AG10803 (cell line): ENCODE data around the gene TRIP4.
A peak's percentile ranks its signal among the peaks of the same experiment; 100 is the strongest.
"Not testable (repeated sequence)": the region's sequence is repeated elsewhere in the genome, so short reads cannot be mapped to it uniquely, and the experiment has no call there.

Experiments
- DNase-seq: peaks from one replicate; pipeline ENCODE4 v3.0.0; 2010; ENCODE audit warnings: low read depth
- H3K4me3 ChIP-seq: 2 replicates; pipeline ENCODE4 v1.5.1; 2011; ENCODE audit warnings: mild to moderate bottlenecking, low read length, control low read depth
- TF ChIP-seq, protein P1 (sequence below): conservative IDR thresholded peaks from 2 replicates; pipeline ENCODE4 v1.5.1; 2011; ENCODE audit warnings: mild to moderate bottlenecking, low read length, control low read depth, inconsistent platforms

TRIP4 gene

DNA sequence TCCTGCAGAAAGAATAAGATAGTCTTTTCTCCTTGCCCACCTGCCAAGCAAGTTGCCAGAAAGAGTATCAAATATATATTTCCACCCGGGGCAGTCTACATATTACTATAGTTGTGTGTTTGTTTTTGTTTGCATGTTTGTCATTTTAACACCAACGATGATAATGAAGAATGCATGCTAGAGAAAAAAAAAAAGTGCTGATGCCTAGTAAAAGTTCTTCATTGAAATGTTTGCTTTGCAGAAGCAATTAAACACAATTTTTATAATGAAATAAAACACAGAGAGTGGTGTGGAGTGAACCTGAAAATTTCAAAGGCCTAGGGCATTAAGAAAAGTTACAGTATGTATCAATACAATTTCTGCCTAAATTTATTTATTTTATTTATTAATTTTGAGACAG is 3.9 kb upstream of the TRIP4 start:
- no peak for DNase-seq
- H3K4me3 ChIP-seq: no peak overlapping the region

DNA sequence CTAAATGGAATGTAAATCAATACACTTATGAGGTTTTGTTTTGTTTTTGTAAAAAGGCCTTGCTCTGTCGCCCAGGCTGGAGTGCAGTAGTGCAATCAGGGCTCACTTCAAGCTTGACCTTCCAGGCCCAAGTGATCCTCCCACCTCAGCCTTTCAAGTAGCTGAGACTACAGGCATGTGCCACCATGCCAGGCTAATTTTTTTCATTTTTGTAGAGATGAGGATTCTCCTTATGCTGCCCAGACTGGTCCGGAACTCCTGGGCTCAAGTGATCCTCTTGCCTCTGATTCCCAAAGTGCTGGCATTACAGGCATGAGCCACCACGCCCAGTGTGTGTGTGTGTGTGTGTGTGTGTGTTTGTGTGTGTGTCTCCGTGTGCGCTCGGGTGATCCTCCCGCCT is 1.3 kb upstream of the TRIP4 start:
- TF ChIP-seq, protein P1, sequence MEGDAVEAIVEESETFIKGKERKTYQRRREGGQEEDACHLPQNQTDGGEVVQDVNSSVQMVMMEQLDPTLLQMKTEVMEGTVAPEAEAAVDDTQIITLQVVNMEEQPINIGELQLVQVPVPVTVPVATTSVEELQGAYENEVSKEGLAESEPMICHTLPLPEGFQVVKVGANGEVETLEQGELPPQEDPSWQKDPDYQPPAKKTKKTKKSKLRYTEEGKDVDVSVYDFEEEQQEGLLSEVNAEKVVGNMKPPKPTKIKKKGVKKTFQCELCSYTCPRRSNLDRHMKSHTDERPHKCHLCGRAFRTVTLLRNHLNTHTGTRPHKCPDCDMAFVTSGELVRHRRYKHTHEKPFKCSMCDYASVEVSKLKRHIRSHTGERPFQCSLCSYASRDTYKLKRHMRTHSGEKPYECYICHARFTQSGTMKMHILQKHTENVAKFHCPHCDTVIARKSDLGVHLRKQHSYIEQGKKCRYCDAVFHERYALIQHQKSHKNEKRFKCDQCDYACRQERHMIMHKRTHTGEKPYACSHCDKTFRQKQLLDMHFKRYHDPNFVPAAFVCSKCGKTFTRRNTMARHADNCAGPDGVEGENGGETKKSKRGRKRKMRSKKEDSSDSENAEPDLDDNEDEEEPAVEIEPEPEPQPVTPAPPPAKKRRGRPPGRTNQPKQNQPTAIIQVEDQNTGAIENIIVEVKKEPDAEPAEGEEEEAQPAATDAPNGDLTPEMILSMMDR: no peak
- DNase-seq: no peak

More for the DNA sequence above, 3.9 kb upstream of the TRIP4 start:
- TF ChIP-seq, protein P1: no peak

DNA sequence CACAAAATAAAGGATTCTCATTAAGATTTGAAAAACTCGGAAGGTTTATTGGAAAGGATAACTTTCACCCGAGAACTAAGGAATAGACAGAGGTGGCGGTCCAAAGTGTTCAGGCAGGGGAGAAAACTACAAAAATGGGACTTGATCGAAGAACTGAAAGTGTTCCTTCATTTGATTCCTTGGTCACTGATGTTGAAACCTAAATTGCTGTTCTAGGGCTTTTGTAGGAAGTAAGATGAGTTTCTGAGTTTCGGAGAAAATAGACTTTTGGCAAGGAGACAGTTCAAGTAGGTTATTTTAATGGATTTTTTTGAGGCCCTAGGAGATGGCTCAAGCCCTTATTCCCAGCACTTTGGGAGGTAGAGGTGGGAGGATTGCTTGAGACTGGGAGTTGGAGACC is 1.4 kb downstream of the TRIP4 start:
- no peak for DNase-seq
- TF ChIP-seq, protein P1: no peak
- H3K4me3 ChIP-seq: no peak overlapping the region

More for the DNA sequence above, 1.3 kb upstream of the TRIP4 start:
- no peak overlapping the region for H3K4me3 ChIP-seq

DNA sequence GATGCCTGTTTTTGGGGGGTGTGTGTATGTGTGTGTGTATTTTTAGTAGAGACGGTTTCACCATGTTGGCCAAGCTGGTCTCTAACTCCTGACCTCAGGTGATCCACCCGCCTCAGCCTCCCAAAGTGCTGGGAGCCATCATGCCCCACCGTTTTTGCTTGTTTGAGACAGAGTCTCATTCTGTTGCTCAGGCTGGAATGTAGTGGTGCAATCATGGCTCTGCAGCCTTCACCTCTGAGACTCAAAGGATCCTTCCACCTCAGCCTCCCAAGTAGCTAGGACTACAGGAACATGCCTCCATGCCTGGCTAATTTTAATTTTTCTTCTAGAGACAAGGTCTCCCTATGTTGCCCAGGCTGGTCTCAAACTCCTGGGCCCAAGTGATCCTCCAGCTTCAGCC is 4.8 kb downstream of the TRIP4 start:
- DNase-seq, H3K4me3 ChIP-seq: not testable (repeated sequence)

DNA sequence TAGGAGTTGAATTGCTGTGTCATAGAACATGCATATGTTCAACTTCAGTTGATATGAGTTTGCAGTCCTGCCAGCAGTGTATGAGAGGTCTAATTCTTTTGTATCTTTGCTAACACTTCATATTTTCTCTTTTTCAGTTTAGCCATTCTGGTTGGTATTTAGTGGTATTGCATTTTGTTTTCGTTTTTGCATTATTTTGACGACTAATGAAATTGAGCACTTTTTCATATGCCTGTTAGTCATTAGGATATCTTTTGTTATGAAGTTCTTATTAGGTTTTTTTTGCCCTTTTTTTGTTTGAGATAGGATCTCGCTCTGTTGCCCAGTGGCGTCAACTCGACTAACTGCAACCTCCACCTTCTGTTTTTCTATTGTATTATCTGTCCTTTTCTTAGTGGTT is 9.2 kb downstream of the TRIP4 start:
- TF ChIP-seq, protein P1: no peak
- DNase-seq: no peak
- H3K4me3 ChIP-seq: no peak overlapping the region

DNA sequence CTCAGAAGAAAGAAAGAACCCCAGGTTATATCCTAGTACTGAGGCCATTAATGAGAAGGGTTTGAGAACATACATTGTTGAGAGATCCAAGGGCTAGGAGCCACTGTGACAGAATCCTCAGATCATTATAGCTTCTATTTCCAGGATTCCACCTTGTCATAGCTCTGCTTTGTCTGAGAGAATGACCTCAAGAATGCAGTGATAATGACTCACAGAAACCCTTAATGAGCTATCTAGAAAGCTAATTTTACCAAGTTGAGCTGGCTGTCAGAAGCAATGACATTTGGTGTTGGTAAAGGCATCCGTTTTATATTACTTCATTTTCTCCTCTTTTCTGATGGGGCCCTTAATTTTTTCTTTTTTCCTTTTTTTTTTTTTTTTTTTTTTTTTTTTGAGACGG is 10.9 kb downstream of the TRIP4 start:
- TF ChIP-seq, protein P1: no peak
- DNase-seq: peak; percentile 13
- no peak overlapping the region for H3K4me3 ChIP-seq

DNA sequence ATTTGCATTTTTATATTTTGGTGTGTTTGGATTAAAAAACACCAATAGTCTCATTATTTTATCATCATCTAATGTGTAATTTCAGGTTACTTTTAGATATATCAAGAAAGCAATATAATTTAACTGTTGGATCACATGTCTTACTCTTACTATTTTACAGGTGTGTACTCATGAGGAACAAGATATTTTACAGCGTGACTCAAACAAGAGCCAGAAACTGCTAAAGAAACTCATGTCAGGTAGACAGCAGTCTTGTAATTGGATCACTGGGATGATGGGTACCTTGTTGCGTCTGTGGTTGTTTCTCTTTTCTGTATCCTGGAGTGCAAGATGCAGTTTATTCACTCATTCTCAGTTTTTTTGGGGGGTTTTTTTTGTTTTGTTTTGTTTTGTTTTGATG is 12.9 kb downstream of the TRIP4 start:
- TF ChIP-seq, protein P1: no peak
- no peak overlapping the region for H3K4me3 ChIP-seq
- no peak for DNase-seq

DNA sequence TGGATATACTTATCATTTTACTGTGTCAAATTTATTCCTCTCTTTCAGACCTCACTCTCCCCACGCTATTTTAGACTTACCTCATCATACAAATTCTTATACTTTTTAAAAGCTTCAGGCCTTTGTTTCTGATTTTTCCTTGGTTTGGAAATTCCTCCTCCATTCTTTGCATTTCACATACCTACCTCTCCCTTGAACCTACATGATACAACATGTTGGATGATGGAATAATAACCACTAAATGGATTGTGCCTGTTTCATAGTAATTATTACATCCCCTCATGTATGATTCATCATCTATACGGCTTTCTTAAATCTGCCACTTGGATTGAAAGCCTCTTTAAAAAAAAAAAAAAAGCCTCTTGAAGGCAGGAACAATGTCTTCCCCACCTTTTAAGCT is 24.6 kb downstream of the TRIP4 start:
- no peak for DNase-seq
- TF ChIP-seq, protein P1: no peak
- no peak overlapping the region for H3K4me3 ChIP-seq
